Endothelial cell of umbilical vein (primary cell): ENCODE measurements around the gene SPRR1B. TPM values are rescaled to one million over a fixed set of nuclear protein-coding genes. Genes with fewer than 3 reads are reported as not detected.

Experiments
- BruUV-seq: library from RNA; stranded (reverse); fragments of 400-500 nt; replicated peaks from 2 replicates; lab custom pipeline; 2021; lab: Mats Ljungman, UMichigan
- CTCF ChIA-PET: fragments of 300-600, 350-600 bp; sonication (Branson Sonifier 250); formaldehyde crosslinking; loops from one replicate; lab custom pipeline; 2021; ENCODE audit warnings: antibody characterized with exemption, inconsistent platforms; lab: Charles Lee
- POLR2A ChIA-PET: fragments of 300-600, 350-600 bp; sonication (Branson Sonifier 250); formaldehyde crosslinking; loops from one replicate; lab custom pipeline; 2021; ENCODE audit warnings: antibody characterized with exemption, inconsistent platforms; lab: Charles Lee
- DNase-seq: peaks from one replicate; pipeline ENCODE4 v3.0.0-alpha.2; 2011; ENCODE audit warnings: low read depth, low spot score
- FAIRE-seq: peaks from 2 replicates; lab custom pipeline; 2011; peaks lifted over from hg19 to GRCh38; lab: Jason Lieb, UNC
- H2AFZ ChIP-seq: 2 replicates; pipeline ENCODE4 v1.6.0; 2012; ENCODE audit warnings: low read depth, low read length, control low read depth, inconsistent platforms
- H3K27ac ChIP-seq: 2 replicates; pipeline ENCODE4 v1.5.1; 2011; ENCODE audit warnings: low read depth, mild to moderate bottlenecking, control low read depth, low read length, moderate library complexity; ENCODE audit not compliant: insufficient read depth
- H3K27me3 ChIP-seq, 2 experiments: 2 replicates each; pipeline versions ENCODE4 v1.6.0 to v1.6.1; 2011; ENCODE audit warnings: low read length in 2 of 2, mixed read lengths in 1 of 2; ENCODE audit not compliant: control insufficient read depth in 2 of 2, insufficient read depth in 2 of 2
- H3K36me3 ChIP-seq, 2 experiments: 2 replicates in 1 of 2; 3 replicates in 1 of 2; pipeline ENCODE4 v1.5.1; 2011; ENCODE audit warnings: low read length in 2 of 2, mild to moderate bottlenecking in 1 of 2, moderate library complexity in 1 of 2; ENCODE audit not compliant: control insufficient read depth in 2 of 2, insufficient read depth in 2 of 2; ENCODE audit errors: extremely low read depth in 1 of 2
- H3K4me1 ChIP-seq: 3 replicates; pipeline ENCODE4 v1.5.1; 2011; ENCODE audit warnings: mild to moderate bottlenecking, low read length; ENCODE audit not compliant: control insufficient read depth, insufficient read depth; ENCODE audit errors: extremely low read depth
- H3K4me2 ChIP-seq: 2 replicates; pipeline ENCODE4 v1.6.1; 2011; ENCODE audit warnings: low read length, control low read depth, mixed read lengths; ENCODE audit not compliant: insufficient read depth
- H3K4me3 ChIP-seq, 3 experiments: fragments of 200-600 bp in 1 of 3; sonication (generic), shearing (Covaris generic) in 1 of 3; replicated peaks in 1 of 3; 2 replicates each; pipeline ENCODE4 v1.5.1; 2011 to 2016; ENCODE audit warnings: control low read depth in 3 of 3, low read length in 3 of 3, mild to moderate bottlenecking in 2 of 3, inconsistent platforms in 1 of 3, low read depth in 1 of 3, moderate library complexity in 1 of 3; ENCODE audit not compliant: insufficient read depth in 1 of 3
- H3K79me2 ChIP-seq: 2 replicates; pipeline ENCODE4 v1.6.0; 2012; ENCODE audit warnings: low read length, inconsistent platforms; ENCODE audit not compliant: control insufficient read depth, insufficient read depth
- H3K9ac ChIP-seq: replicated peaks from 2 replicates; pipeline ENCODE3; 2011; ENCODE audit warnings: low read length, control low read depth; ENCODE audit not compliant: insufficient read depth; ENCODE audit errors: extremely low read depth
- H3K9me1 ChIP-seq: replicated peaks from 3 replicates; pipeline ENCODE4 v1.6.0; 2011; ENCODE audit warnings: mild to moderate bottlenecking, low read length; ENCODE audit not compliant: control insufficient read depth, insufficient read depth; ENCODE audit errors: extremely low read depth
- H3K9me3 ChIP-seq: replicated peaks from 2 replicates; pipeline ENCODE4 v1.5.1; 2012; ENCODE audit warnings: low read length, inconsistent platforms; ENCODE audit not compliant: control insufficient read depth, insufficient read depth
- H4K20me1 ChIP-seq: replicated peaks from 2 replicates; pipeline ENCODE3; 2011; ENCODE audit warnings: mild to moderate bottlenecking, low read length; ENCODE audit not compliant: control insufficient read depth, insufficient read depth; ENCODE audit errors: extremely low read depth
- EZH2 ChIP-seq: IDR thresholded peaks from 2 replicates; pipeline ENCODE4 v1.6.1; 2012; ENCODE audit warnings: borderline replicate concordance, low read depth, mild to moderate bottlenecking, moderate library complexity, low read length, inconsistent platforms; ENCODE audit not compliant: severe bottlenecking
- FOS ChIP-seq: IDR thresholded peaks from 2 replicates; pipeline ENCODE4 v1.6.1; 2011; ENCODE audit warnings: mild to moderate bottlenecking, low read length, moderate library complexity, borderline replicate concordance; ENCODE audit not compliant: insufficient read depth
- GATA2 ChIP-seq: IDR thresholded peaks from 2 replicates; pipeline ENCODE4 v1.7.0; 2011; ENCODE audit warnings: low read depth, mild to moderate bottlenecking, moderate library complexity, mixed read lengths, low read length; ENCODE audit not compliant: insufficient read length, insufficient read depth
- JUN ChIP-seq: IDR thresholded peaks from 2 replicates; pipeline ENCODE4 v1.6.1; 2011; ENCODE audit warnings: borderline replicate concordance, low read depth; ENCODE audit not compliant: insufficient read length, insufficient read depth
- MAX ChIP-seq: IDR thresholded peaks from 2 replicates; pipeline ENCODE4 v1.6.1; 2011; ENCODE audit not compliant: insufficient read depth, insufficient read length
- MYC ChIP-seq: IDR thresholded peaks from one replicate; pipeline ENCODE4 v1.6.1; 2011; ENCODE audit warnings: mild to moderate bottlenecking, low read depth, low read length
- POLR2A ChIP-seq: IDR thresholded peaks from 2 replicates; pipeline ENCODE4 v1.6.1; 2012; ENCODE audit warnings: low read depth, mild to moderate bottlenecking, control low read depth, low read length
- POLR2AphosphoS5 ChIP-seq: IDR thresholded peaks from 2 replicates; pipeline ENCODE4 v1.6.1; 2012; ENCODE audit warnings: low read depth, mild to moderate bottlenecking, control low read depth, low read length, moderate library complexity; ENCODE audit not compliant: insufficient read depth
- dilution Hi-C: fragments of 300-500 bp; cut with MboI; formaldehyde crosslinking; loops from one replicate; pipeline ENCODE4 v1.15.0; 2019; ENCODE audit warnings: low sequenced_read_pairs; ENCODE audit not compliant: extremely low pct_ligation_motif_present
- intact Hi-C: fragments of 100-400 bp; cut with micrococcal nuclease; formaldehyde crosslinking; loops from one replicate; pipeline ENCODE4 v1.10.0; 2022
- polyA plus RNA-seq, 4 experiments: library from polyadenylated mRNA; depleted of rRNA in 3 of 4; stranded (reverse) in 3 of 4; unstranded in 1 of 4; fragments of >200 nt; gene quantifications; 2 replicates each; pipeline versions ENCODE4 v1.2.1 to v1.2.3, GENCODE V29; 2011 to 2012; ENCODE audit warnings: missing spikeins in 1 of 4
- total RNA-seq: library from RNA; stranded (reverse); gene quantifications from 2 replicates; pipeline ENCODE4 v1.2.3, GENCODE V29; 2021
- TF ChIP-seq, protein P1 (sequence below), 2 donors: IDR thresholded peaks; 1 replicate in 1 of 2; 2 replicates in 1 of 2; pipeline ENCODE4 v1.5.1; 2011; ENCODE audit warnings: low read length in 2 of 2, mild to moderate bottlenecking in 2 of 2, moderate library complexity in 2 of 2, control low read depth in 1 of 2, inconsistent platforms in 1 of 2, low read depth in 1 of 2; ENCODE audit not compliant: insufficient read depth in 1 of 2; ENCODE audit errors: extremely low read depth in 1 of 2

SPRR1B gene
- total and polyA plus RNA-seq, 2 donors (not counting 3 experiments of a cell fraction or from before 2014, with no cell fraction given), result not detected

DNA sequence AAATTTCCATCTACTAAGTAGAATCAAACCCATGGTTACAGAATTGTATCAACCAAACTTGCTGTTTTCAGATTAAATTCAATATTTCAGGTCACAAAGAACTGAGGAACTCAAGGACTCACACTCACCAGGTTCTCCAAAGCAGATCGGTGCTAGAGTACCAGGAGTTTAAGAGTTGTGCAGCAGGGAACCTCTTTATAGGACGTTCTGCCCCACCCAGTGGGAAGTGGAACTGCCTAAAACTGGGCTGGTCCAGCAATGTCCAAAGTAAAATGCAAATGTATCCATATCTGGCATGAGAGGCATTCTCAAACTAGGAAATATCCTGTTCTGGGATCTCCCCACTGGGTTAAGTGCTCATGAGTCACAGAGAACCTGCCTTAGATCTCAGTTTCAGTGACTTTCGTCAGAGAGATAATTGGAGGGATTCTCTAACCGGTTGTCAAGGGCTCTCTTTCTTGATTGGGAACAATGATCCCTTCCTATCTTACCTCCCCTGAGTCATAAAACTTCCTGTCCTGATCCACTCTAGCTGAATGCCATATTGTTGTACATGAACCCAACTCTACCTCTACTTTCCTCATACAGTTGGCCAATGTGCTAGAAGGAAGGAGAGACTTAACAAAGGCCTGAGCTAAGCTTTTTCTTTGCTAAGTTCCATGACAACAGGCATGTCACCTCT lies 10.1 kb downstream of the SPRR1B start, which contains the start of gene SPRR2D:
Gene SPRR2D, minus strand, starts transcription at position 171 of the 682 bp plus-strand sequence. CDS start 774 bp downstream, outside the sequence.
- ChIA-PET POLR2A (no interaction called here), CTCF (no interaction called here)
- Histone ChIP-seq H2AFZ (no peak within 1 kb of the TSS), H3K9me3 (no peaks in the 10 kb centered on the region), H3K4me1 (no peaks in the 10 kb centered on the region), H3K9ac (no peak within 1 kb of the TSS), H3K27ac (no peak within 1 kb of the TSS), H3K27me3 (no peaks in the 10 kb centered on the region), H3K9me1 (no peaks in the 10 kb centered on the region), H3K4me2 (no peak within 1 kb of the TSS), H3K36me3 (no peaks in the 10 kb centered on the region), H3K79me2 (no peaks in the 10 kb centered on the region), H3K4me3 (no peak within 1 kb of the TSS), H4K20me1 (no peaks in the 10 kb centered on the region)
- no peak for FAIRE-seq
- no TSS peak for BruUV-seq
- no peak for DNase-seq
- no peak for TF ChIP-seq POLR2AphosphoS5
- TF ChIP-seq POLR2A, result no peak
- no peak for TF ChIP-seq JUN
- TF ChIP-seq GATA2, result no peak
- TF ChIP-seq EZH2, result no peak
- no peak for TF ChIP-seq MYC
- no peak for TF ChIP-seq MAX
- TF ChIP-seq, protein P1, sequence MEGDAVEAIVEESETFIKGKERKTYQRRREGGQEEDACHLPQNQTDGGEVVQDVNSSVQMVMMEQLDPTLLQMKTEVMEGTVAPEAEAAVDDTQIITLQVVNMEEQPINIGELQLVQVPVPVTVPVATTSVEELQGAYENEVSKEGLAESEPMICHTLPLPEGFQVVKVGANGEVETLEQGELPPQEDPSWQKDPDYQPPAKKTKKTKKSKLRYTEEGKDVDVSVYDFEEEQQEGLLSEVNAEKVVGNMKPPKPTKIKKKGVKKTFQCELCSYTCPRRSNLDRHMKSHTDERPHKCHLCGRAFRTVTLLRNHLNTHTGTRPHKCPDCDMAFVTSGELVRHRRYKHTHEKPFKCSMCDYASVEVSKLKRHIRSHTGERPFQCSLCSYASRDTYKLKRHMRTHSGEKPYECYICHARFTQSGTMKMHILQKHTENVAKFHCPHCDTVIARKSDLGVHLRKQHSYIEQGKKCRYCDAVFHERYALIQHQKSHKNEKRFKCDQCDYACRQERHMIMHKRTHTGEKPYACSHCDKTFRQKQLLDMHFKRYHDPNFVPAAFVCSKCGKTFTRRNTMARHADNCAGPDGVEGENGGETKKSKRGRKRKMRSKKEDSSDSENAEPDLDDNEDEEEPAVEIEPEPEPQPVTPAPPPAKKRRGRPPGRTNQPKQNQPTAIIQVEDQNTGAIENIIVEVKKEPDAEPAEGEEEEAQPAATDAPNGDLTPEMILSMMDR (IDR thresholded peaks at IDR 0.05; ENCODE audit: extremely low read depth in 1 of 2, insufficient read depth in 1 of 2, low read depth in 1 of 2, low read length in 2 of 2), result no peak
- TF ChIP-seq FOS, result no peak
- dilution Hi-C loops (no loop called here), intact Hi-C loops (no loop called here)
